H1 (cell line): Measurements from ENCODE around the gene UFM1. TPM values are rescaled to one million over a fixed set of nuclear protein-coding genes. Genes with fewer than 3 reads are reported as not detected.

Experiments used
- BCL11A ChIP-seq, 2 experiments: IDR thresholded peaks; one replicate each; pipeline ENCODE4 v1.6.1; 2011; ENCODE audit warnings: low read depth in 2 of 2, low read length in 2 of 2, mild to moderate bottlenecking in 2 of 2
- CHD7 ChIP-seq: fragments of 300-600 bp; sonication (generic); IDR thresholded peaks from 2 replicates; pipeline ENCODE4 v1.7.1; 2012; ENCODE audit warnings: low read length, moderate library complexity, mild to moderate bottlenecking, inconsistent platforms; ENCODE audit not compliant: insufficient replicate concordance
- E2F6 ChIP-seq: IDR thresholded peaks from 2 replicates; pipeline ENCODE4 v1.6.1; 2012; ENCODE audit warnings: inconsistent platforms
- GTF2F1 ChIP-seq: IDR thresholded peaks from 2 replicates; pipeline ENCODE4 v1.6.1; 2012; ENCODE audit warnings: low read depth, low read length, improper control_type of control experiment, borderline replicate concordance
- POLR2AphosphoS5 ChIP-seq: IDR thresholded peaks from 2 replicates; pipeline ENCODE4 v1.6.1; 2011; ENCODE audit warnings: low read depth, low read length
- POU5F1 ChIP-seq: IDR thresholded peaks from 2 replicates; pipeline ENCODE4 v1.6.1; 2011; ENCODE audit warnings: low read depth, mild to moderate bottlenecking, low read length, moderate library complexity
- SRF ChIP-seq: IDR thresholded peaks from 2 replicates; pipeline ENCODE4 v1.6.1; 2011; ENCODE audit warnings: mild to moderate bottlenecking, low read depth, low read length, moderate library complexity
- YY1 ChIP-seq: IDR thresholded peaks from 2 replicates; pipeline ENCODE4 v1.6.1; 2011; ENCODE audit warnings: low read depth, mild to moderate bottlenecking, low read length
- polyA plus RNA-seq, 7 experiments: library from polyadenylated mRNA; depleted of rRNA in 3 of 7; stranded (reverse) in 5 of 7; unstranded in 2 of 7; fragments of >200 nt in 5 of 7; fragments of 200-250 nt in 2 of 7; gene quantifications; 1 replicate in 5 of 7; 2 replicates in 1 of 7; 4 replicates in 1 of 7; pipeline versions ENCODE4 v1.2.1 to v1.2.3, GENCODE V29; 2011 to 2013; ENCODE audit warnings: missing spikeins in 2 of 7, mixed read lengths in 2 of 7
- total RNA-seq: library from RNA; stranded (reverse); fragmentation: NEBNext Ultra II Directional; extraction: Animal tissue kit (Norgen Biotek cat#: 25700); gene quantifications from 2 replicates; pipeline ENCODE4 v1.2.1, GENCODE V29; 2021

The UFM1 gene
- total and polyA plus RNA-seq, 2 of the 8 experiments (the other 6 are each of a cell fraction or from before 2014, with no cell fraction given), result 16.0 to 34.3 TPM

- no peak for TF ChIP-seq CHD7
- no peak for TF ChIP-seq POLR2AphosphoS5
- TF ChIP-seq GTF2F1, result no peak
- no peak for TF ChIP-seq SRF
- no peak for TF ChIP-seq YY1
- no peak for TF ChIP-seq BCL11A (IDR thresholded peaks at IDR 0.05; ENCODE audit: low read depth in 2 of 2, low read length in 2 of 2)
- TF ChIP-seq POU5F1, result no peak
- no peak for TF ChIP-seq E2F6
- TF ChIP-seq, all 59 proteins: peak for 0
Measured at GRCh38 chr13:38308736-38309135, 40.9 kb upstream of the UFM1 start (continued).
